Vagina (tissue), 2 donors: ENCODE measurements around the gene C6orf132. TPM values are rescaled to one million over a fixed set of nuclear protein-coding genes. Genes with fewer than 3 reads are reported as not detected.
A peak's percentile ranks its signal among the peaks of the same experiment; 100 is the strongest.

Source experiments
- DNase-seq, 2 donors: peaks; one replicate each; pipeline ENCODE4 v3.0.0-alpha.2; 2017; ENCODE audit errors: extremely low spot score in 2 of 2
- H3K27ac ChIP-seq: fragments of 200-600 bp; sonication (generic); one replicate; pipeline ENCODE4 v1.5.1; 2019
- H3K27me3 ChIP-seq: fragments of 200-600 bp; sonication (generic); one replicate; pipeline ENCODE4 v1.5.1; 2019
- H3K36me3 ChIP-seq, 2 donors: fragments of 200-600 bp; sonication (generic); one replicate each; pipeline ENCODE4 v1.5.1; 2017 to 2019
- H3K4me1 ChIP-seq: fragments of 200-600 bp; sonication (generic); one replicate; pipeline ENCODE4 v1.5.1; 2019
- H3K4me3 ChIP-seq, 2 donors: fragments of 200-600 bp; sonication (generic); 1 replicate in 1 of 2; 2 replicates in 1 of 2; pipeline ENCODE4 v1.5.1; 2016 to 2019
- H3K9me3 ChIP-seq: fragments of 200-600 bp; sonication (generic); one replicate; pipeline ENCODE4 v1.5.1; 2019
- CTCF ChIP-seq, 3 experiments: fragments of 450-650 bp in 2 of 3; fragments of 200-600 bp in 1 of 3; sonication (generic) in 1 of 3; IDR thresholded peaks; one replicate each; pipeline ENCODE4 v1.5.1; 2017 to 2019; ENCODE audit warnings: antibody characterized with exemption in 3 of 3, mild to moderate bottlenecking in 2 of 3, moderate library complexity in 2 of 3
- POLR2A ChIP-seq, 2 donors: fragments of 450-650 bp; IDR thresholded peaks; one replicate each; pipeline ENCODE4 v1.6.1; 2017; ENCODE audit warnings: antibody characterized with exemption in 2 of 2, mild to moderate bottlenecking in 2 of 2, moderate library complexity in 2 of 2
- POLR2AphosphoS5 ChIP-seq, 2 donors: sonication (generic); formaldehyde crosslinking; IDR thresholded peaks; one replicate each; pipeline ENCODE4 v1.9.0; 2017; ENCODE audit warnings: antibody characterized with exemption in 2 of 2, mild to moderate bottlenecking in 2 of 2, low read depth in 1 of 2; ENCODE audit not compliant: insufficient read depth in 1 of 2
- intact Hi-C: fragments of 100-400 bp; cut with DNase I; formaldehyde crosslinking; loops from one replicate; pipeline ENCODE4 v1.15.1; 2023
- total RNA-seq: library from RNA; depleted of rRNA; stranded (reverse); fragments of >200 nt; gene quantifications from one replicate; pipeline ENCODE4 v1.2.3, GENCODE V29; 2016

C6orf132 gene
- total RNA-seq, 1 donor from 2014 or later = 78.6 TPM

GRCh38 chr6:42128460-42129359, 13.7 kb downstream of the C6orf132 start:
- no peak for DNase-seq
- Histone ChIP-seq H3K9me3 (no peaks in the 10 kb centered on the region), H3K36me3 (no peaks in the 10 kb centered on the region), H3K27ac (no peak overlapping the region), H3K4me1 (peaks cover 13% of the 10 kb centered on the region), H3K27me3 (no peaks in the 10 kb centered on the region), H3K4me3 (no peak overlapping the region)
- intact Hi-C loops = no loop called here
- TF ChIP-seq POLR2A (IDR thresholded peaks at IDR 0.05) = no peak
- no peak for TF ChIP-seq CTCF (IDR thresholded peaks at IDR 0.05)
- no peak for TF ChIP-seq POLR2AphosphoS5 (IDR thresholded peaks at IDR 0.05; ENCODE audit: insufficient read depth in 1 of 2, low read depth in 1 of 2)

- intact Hi-C loops = no loop called here
- Histone ChIP-seq H3K4me1 (peaks cover 40% of the 10 kb centered on the region), H3K27me3 (no peaks in the 10 kb centered on the region), H3K4me3 (no peak overlapping the region), H3K27ac (peak overlapping the region; percentile 79), H3K9me3 (no peaks in the 10 kb centered on the region), H3K36me3 (no peaks in the 10 kb centered on the region)
- no peak for TF ChIP-seq POLR2A (IDR thresholded peaks at IDR 0.05)
- TF ChIP-seq POLR2AphosphoS5 (IDR thresholded peaks at IDR 0.05; ENCODE audit: insufficient read depth in 1 of 2, low read depth in 1 of 2) = no peak
- no peak for TF ChIP-seq CTCF (IDR thresholded peaks at IDR 0.05)
- no peak for DNase-seq
These were observed 16.8 kb downstream of the C6orf132 start for GRCh38 chr6:42125663-42126062.

GRCh38 chr6:42125231-42125630, 17.2 kb downstream of the C6orf132 start:
- no peak for DNase-seq
- no peak for TF ChIP-seq CTCF (IDR thresholded peaks at IDR 0.05)
- Histone ChIP-seq H3K27me3 (no peaks in the 10 kb centered on the region), H3K4me1 (peaks cover 40% of the 10 kb centered on the region), H3K4me3 (no peak overlapping the region), H3K36me3 (no peaks in the 10 kb centered on the region), H3K9me3 (no peaks in the 10 kb centered on the region), H3K27ac (peak overlapping the region; percentile 79)
- intact Hi-C loops = no loop called here

- intact Hi-C loops = no loop called here
- Histone ChIP-seq H3K4me1 (peaks cover 40% of the 10 kb centered on the region), H3K9me3 (no peaks in the 10 kb centered on the region), H3K27me3 (no peaks in the 10 kb centered on the region), H3K36me3 (no peaks in the 10 kb centered on the region), H3K4me3 (no peak overlapping the region), H3K27ac (peak overlapping the region; percentile 79)
- DNase-seq = no peak
- no peak for TF ChIP-seq POLR2AphosphoS5 (IDR thresholded peaks at IDR 0.05; ENCODE audit: insufficient read depth in 1 of 2, low read depth in 1 of 2)
- no peak for TF ChIP-seq CTCF (IDR thresholded peaks at IDR 0.05)
- no peak for TF ChIP-seq POLR2A (IDR thresholded peaks at IDR 0.05)
These were observed 18.1 kb downstream of the C6orf132 start for GRCh38 chr6:42124223-42124836.
